GM13976 (cell line): ENCODE results near the gene TM9SF4.

Source experiments
- DNase-seq: peaks from one replicate; pipeline ENCODE4 v3.0.0; 2012; ENCODE audit warnings: low spot score
- CTCF ChIP-seq: IDR thresholded peaks from 2 replicates; pipeline ENCODE4 v1.5.1; 2012; ENCODE audit warnings: borderline replicate concordance, mild to moderate bottlenecking; ENCODE audit not compliant: insufficient read depth; ENCODE audit errors: extremely low read depth, missing control alignments, control extremely low read depth
- in situ Hi-C: fragments of 300-500 bp; cut with MboI; formaldehyde crosslinking; loops from one replicate; pipeline ENCODE4 v1.12.0; 2022; ENCODE audit warnings: low sequenced_read_pairs, mixed read lengths, inconsistent platforms; ENCODE audit not compliant: unreplicated experiment

TM9SF4 gene

GRCh38 chr20:32110727-32111126 lies 1.2 kb downstream of the TM9SF4 start:
- in situ Hi-C loops: no loop called here
- TF ChIP-seq CTCF: no peak

GRCh38 chr20:32111156-32111686 lies 1.7 kb downstream of the TM9SF4 start:
- in situ Hi-C loops: no loop called here
- DNase-seq: no peak
- TF ChIP-seq CTCF: no peak

More at GRCh38 chr20:32110727-32111126, 1.2 kb downstream of the TM9SF4 start:
- DNase-seq: no peak

GRCh38 chr20:32111753-32112152 lies 2.2 kb downstream of the TM9SF4 start:
- DNase-seq: no peak
- in situ Hi-C loops: no loop called here
- no peak for TF ChIP-seq CTCF

GRCh38 chr20:32112841-32113240 lies 3.3 kb downstream of the TM9SF4 start:
- DNase-seq: no peak
- in situ Hi-C loops: no loop called here
- no peak for TF ChIP-seq CTCF

GRCh38 chr20:32113591-32114260 lies 4.2 kb downstream of the TM9SF4 start:
- DNase-seq: no peak
- TF ChIP-seq CTCF: no peak
- in situ Hi-C loops: no loop called here

GRCh38 chr20:32114305-32114960 lies 4.9 kb downstream of the TM9SF4 start:
- no peak for DNase-seq
- in situ Hi-C loops: no loop called here
- TF ChIP-seq CTCF: no peak
